ENCODE data around the gene ZBTB7C.

The ZBTB7C gene

DNA sequence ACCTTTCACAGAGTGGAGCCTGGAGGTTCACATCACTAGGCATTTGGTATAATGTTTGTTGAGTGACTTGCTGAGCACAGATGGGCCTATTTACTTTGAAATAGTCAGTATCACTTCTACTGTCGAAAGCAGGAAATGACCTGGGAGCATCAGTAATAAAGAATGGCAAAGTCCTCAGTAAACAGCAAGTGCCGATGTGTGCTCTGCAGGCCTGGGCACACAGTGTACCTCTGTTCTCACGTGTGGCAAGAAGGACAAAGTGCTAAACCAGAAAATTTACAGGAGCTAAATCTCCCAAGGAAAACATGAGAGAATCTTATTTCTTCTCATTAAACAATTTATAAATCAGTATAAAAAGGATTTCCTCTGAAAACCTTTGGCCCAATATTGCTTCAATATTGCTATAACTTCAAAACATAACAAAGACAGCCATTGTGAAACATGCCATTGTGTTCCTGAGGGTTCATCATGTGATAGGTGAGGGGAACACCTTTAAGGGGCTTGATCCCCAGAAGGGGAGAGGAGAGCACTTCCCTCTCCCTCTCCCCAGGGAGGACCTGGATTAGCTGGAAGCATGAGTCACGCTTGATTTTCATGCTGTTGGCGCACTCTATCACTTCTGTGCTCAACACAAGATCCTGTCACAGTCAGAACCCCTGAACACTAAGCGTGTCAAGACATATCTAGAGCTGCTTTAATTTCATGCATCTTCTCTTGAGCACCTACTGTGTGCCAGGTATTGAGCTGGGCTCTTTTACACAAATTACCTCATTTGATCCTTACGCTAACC, 347.2 kb downstream of the ZBTB7C start:
- DNase-seq (ENCODE audit: low read depth in 3 of 3) = no peak

DNA sequence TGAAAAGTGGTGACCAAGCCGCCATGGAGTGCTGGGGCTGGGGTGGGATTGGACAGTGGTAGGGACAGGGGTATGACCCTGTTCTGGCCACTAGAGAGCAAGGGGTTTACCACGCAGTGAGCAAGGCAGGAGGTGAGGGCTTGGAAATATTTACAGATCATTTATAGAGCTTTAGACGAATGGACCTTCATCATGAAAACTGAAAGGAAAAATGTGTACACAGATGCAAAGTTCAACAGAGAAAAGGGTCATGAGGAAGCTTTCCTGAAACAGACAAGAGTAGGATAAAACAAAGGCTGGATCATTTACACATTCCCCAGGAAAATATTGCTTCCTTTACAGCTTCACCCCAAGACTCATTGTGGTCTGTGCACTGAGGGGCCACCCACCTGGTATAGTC, 348.2 kb downstream of the ZBTB7C start:
- no peak for DNase-seq (ENCODE audit: low read depth in 3 of 3)

DNA sequence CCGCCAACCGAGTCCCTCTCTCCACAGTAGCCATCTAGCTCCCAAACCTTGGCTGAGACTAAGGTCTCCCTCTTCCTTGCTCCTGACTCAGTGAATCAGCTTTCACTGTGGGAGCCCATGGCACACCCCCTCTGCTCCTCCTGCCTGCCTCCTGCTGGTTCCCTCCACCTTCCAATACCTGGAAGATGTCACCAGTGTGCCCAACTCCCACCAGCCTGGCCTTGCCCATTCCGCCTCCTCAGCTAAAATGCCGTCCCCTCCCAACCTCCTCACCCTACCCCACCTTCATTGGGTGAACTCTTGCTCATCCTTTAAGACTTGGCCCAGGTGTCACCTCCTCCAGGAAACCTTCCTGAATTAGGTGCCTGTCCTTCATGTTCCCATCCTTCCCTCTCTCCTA, 348.8 kb downstream of the ZBTB7C start:
- DNase-seq (ENCODE audit: low read depth in 3 of 3) = no peak

DNA sequence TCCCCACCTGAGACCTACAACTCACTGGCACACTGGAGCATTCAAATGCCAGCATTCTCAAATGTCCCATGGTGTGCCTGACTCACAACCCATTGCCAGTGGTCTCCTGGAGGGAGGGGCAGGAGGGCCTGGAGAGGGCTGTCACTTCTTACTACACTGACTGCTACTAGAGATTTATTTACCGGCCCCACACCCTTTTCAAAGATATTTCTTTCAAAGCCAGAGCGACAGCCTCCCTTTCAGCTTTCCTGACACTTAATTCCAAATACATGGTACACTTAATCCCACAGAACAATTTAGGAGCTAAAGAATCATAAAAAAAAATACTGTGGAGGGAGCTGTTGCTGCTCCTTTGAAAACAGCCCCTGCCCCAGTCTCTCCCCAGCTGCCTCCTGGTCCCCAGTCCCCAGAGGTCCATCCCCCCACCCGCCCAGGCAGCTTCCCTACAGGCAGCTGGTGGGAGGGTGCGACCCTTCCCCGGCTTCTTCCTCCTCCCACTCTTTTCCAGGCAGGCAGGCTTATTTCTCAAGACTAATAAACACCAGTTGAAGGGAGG, 349.6 kb downstream of the ZBTB7C start:
- no peak for DNase-seq (ENCODE audit: low read depth in 3 of 3)

DNA sequence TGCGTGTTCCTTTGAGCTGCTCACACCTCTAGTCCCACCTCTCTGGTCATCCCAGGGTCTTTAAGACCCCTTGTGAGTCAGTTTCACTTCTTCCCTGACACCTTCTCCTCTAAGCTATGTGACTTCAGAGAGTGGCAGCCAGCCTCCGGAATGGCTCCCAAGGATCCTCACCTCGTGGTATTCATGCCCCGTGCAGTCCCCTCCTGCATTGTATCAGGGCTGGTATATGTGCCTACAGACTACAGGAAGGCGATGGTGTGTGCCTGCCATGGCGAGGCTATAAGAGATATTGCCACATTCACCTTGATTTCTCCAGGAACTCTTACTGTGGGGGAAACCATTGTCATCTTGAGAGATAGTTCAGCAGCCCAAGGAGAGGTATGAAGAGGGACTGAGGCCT, 350.7 kb downstream of the ZBTB7C start:
- DNase-seq (ENCODE audit: low read depth in 3 of 3) = no peak

DNA sequence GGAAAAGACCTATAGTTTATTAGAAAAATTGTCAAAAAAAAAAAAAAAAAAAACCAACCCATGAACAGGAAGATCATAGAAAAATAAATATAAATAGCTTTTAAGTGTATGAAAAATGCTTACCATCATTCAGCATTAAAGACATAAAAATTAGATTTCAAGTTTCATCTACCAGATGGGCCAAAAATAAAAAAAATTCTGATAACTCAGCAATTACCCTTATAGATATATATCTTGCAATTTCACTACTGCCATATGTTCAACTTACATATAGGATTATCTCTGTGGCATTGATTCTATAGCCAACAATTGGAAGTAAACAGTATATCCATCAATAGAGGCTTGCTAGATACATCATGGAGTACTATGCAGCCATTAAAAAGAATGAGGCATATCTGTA, 352.2 kb downstream of the ZBTB7C start:
- no peak for DNase-seq (ENCODE audit: low read depth in 3 of 3)

DNA sequence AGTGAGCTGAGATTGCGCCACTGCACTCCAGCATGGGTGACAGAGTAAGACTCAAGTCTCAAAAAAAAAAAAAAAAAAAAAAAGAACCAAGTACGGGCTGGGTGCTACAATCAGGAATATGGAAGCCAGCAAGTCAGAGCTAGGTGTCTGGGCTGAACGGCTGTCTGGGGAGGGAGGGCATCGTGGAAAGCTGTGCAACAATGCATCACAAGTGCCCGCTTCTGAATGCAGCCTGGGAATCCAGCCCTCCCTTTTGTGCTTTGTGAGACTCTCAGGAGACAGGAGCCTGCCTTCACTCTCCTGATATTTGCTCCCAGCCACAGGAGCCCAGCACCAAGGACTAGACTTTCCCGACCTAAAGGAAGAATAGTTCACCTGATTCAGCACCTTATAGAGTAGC, 353.8 kb downstream of the ZBTB7C start:
- DNase-seq (ENCODE audit: low read depth in 3 of 3) = no peak

DNA sequence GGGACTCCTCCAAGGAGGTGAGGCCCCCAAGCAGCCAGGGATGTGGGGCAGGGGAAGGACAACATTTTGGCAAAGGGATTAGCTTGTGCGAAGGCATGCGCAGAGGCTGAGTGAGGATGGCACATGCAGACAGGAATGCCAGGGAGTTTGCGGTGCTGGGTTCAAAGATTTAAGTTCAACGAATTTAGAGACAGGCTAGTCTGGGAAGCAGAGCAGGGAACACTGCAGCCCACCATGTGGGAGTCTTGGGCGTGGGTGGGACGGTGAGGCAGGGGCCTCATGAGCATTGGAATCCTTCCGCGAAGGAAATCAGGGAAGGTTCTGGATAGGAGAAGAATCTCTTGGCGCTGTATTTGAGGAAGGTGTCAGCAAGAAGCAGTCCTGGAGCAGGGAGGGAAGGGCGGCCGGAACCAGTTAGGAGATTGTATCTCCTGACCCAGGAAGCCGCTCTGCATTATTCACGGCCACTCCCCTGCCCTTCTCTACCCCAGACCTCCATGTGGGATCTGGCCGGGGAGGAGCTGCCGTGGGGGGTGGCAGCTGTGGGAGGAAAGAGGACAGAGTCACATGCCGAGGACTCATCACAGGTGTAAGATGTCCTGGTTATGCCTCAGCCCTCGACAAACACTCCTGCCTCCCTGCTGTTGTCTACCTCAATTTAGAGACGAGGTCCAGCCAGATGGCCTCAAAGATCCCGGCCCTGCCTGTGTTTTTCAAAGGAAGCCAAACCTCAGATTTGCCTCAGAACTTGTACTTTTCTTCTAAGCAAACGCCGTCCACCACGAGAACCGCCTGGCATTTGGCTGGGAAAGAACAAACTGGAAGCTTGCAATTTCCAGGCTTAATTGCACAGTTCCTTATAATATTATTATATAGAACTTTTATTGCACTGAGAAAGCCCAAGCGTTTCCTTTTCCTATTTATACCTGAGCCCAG, 355.0 kb downstream of the ZBTB7C start:
- no peak for DNase-seq (ENCODE audit: low read depth in 3 of 3)

DNA sequence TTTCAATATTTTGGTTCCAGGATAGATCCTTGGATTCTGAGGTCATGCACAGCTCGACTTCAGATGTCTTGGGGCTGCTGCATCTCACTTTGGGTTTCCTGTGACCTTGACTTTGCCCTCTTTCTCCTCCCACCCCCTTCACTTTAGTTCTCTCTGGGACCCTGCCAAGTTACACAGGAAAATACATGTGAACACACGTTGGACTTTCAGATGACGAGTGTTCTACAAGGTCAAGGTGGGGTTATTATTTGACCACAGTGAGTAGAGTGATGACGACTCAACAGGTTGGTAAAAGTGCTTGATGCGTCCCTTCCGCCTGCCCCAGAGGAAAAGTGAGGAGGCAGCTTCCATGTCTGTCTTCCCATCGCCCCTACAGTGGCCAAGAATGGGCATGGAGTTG, 356.3 kb downstream of the ZBTB7C start:
- no peak for DNase-seq (ENCODE audit: low read depth in 3 of 3)

DNA sequence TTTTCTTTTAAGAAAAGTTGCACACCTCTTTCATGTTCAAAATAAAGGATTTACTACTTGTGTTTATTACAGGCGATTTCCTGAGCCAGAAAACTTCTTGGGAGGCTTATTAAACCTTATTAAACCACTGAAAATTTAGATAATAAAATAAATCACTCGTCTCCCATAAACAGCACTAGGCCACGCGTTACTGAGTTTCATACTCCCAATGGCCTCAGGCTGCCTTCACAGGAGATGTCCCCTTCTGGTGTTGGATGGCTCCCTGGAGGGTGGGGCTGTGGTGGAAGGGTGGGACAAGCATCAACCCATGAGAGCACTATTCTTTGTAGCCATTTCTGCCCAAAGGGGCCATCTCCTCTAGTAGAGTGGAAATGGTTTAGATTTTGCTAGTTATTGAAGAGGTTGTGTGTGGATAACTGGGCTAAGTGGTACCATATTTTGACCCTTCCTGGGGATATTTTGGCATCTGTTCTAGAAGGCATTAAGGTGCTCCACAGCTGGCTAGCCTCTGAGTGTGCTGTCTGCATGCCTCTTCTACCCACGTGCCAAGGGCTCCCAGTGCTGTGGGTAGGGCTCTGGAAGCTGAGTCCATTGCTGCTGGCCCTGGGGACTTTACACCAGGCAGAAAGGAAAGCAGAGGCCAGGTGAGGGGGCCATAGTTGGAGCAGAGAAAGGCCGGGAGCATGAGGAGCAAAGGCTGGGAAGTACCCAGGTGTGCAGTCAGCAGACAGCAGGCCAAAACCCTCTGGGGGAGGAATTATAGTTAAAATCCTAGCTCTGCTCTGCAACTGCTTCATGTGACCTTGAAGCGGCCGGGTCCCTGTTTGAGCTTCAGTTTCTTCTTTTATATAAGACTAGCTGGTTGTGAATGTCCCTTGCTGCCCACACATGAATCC, 357.0 kb downstream of the ZBTB7C start:
- DNase-seq (ENCODE audit: low read depth in 3 of 3) = no peak

DNA sequence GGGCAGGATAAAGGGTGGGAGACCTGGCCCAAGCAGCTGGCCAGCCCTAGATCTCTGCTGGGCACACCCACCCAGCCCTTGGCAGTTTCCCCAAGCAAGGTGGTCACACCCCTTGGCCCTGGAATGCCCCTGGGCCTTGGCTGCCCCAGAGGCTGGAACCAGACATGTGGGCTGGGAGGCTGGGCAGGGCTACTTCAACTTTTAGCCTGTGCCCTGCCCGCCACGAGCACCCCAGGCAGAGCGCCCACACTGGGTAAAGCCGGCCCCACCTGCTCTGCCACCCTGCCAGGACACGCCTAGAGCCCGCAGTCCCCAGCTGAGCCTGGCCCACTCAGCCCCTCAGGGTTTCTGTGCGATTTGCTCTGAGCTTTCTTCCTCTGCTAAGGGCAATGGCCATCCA, 359.0 kb downstream of the ZBTB7C start:
- no peak for DNase-seq (ENCODE audit: low read depth in 3 of 3)

DNA sequence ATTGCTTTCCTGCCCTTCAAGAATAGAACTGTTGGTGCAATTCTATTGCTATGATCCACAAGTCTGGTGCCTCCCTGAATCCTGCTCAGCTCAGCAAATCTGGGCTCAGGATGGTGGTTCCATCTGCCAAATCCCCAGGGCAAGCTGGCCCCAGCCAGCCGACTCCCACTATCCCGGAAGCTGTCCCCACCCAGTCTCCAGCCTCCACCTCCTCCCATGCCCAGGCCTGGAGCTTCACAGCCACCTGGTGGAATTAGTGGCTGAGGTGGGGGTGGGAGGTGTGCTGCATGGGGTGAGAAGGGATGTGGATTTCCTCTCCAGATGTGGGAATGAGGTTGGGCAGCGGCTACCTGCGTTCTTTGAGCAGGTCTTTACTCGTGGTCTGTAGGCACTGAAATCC, 359.4 kb downstream of the ZBTB7C start:
- DNase-seq (ENCODE audit: low read depth in 3 of 3) = no peak

DNA sequence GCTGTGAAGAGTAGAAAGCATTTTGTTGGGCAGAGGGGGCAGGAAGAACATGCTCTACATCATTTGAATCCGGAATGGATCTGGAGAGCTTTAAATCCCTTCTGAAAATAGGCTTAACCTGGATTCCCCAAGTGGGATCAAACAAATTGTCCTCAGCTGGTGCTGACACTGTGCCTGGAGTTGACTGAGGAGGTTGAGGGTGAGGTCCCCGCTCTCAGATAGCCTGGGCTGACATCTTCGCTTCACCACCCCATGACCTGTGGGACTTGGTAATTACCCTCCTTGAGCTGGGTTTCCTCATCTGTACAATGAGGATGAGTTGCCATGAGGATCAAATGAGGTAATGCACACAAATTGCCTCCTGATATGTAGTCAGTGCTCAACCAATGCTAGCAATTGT, 360.9 kb downstream of the ZBTB7C start:
- DNase-seq (ENCODE audit: low read depth in 3 of 3) = no peak

DNA sequence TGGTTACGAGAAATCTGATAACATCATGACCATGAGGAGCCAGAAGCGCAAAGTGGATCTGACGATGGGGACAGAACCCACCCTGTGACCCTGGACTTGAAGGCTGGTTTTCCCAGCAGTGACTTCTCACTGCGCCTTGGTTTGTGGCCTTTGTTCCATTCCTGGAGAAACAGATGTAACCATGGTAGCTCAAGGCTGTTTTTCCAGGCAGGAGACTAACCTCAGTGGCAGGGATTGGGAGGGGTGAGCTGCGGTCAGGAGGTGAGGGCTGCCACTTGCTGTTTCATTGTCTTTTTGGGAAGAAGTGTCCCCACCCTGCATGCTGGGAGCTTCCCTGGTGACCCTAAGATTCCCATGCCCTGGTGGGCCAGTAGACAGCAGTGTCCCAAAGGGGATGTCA, 362.3 kb downstream of the ZBTB7C start:
- no peak for DNase-seq (ENCODE audit: low read depth in 3 of 3)

DNA sequence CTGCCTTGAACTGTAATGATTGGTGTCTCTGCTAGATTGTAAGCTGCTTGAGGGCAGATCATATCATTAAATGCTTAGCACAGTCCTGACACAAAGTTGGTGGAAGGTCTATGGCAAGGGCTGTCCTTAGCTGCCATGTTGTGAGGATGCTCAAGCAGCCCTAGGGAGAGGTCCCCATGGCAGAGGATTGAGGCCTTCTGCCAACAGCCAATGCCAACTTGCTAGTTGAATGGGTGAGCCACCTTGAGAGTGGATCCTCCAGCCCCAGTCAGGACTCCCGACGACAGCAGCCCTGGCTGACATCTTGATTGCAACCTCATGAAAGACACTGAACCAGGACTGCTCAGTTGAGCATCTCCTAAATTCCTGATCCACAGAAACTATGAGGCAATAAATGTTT, 363.4 kb downstream of the ZBTB7C start:
- DNase-seq (ENCODE audit: low read depth in 3 of 3) = no peak

DNA sequence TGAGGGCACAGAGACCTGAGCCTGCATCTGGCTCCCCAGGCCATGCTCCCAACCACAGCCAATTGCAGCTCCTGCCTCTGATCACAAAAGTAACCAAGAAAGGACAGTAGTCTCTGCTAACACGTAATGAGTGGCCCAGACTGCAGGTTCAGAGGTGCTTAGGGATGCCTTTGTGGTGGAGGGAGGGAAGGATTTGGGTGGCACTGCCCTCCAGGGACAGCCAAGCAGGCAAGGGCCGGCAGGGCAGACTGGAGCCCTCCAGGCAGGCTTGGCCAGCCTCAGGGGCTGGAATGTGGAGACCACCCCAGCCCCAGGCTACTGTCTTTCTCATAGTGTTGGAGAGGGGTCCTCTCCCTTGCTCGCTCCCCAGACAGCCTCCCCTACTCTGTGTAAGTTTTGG, 364.2 kb downstream of the ZBTB7C start:
- DNase-seq (ENCODE audit: low read depth in 3 of 3) = no peak

DNA sequence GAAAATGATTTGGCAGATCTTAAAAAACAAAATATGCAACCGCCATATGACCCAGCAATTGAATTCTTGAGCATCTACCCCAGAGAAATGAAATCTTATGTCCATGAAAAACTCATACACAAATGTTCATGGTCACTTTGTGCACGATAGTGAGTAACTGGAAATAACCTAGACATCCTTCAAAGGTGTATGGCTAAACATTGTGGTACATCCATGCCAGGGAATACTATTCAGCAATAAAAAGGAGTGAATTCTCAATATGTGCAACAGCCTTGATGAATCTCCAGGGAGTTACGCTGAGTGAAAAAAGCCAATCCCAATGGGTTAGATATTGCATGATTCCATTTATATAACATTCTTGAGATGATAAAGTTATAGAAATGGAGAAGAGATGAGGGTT, 366.0 kb downstream of the ZBTB7C start:
- DNase-seq (ENCODE audit: low read depth in 3 of 3) = no peak

DNA sequence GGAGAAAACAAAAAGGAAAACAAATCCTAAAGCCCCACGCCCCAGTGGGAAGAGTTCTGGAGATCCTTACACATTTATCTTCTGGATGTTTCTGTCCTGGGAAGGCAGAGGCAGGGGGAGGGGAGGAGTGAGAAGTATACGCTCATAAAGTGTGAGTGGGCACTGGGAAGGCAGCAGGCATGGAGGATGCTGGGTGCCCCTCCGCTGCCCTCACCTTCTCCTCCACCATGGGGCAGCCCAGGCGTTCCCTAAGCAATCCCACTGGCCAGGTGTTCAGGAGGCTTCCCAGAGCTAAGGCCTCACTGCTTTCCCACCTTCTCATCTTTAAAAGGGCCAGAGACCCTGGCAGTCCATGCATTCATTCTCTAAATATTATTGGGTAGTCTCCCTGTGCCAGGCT, 366.8 kb downstream of the ZBTB7C start:
- no peak for DNase-seq (ENCODE audit: low read depth in 3 of 3)

DNA sequence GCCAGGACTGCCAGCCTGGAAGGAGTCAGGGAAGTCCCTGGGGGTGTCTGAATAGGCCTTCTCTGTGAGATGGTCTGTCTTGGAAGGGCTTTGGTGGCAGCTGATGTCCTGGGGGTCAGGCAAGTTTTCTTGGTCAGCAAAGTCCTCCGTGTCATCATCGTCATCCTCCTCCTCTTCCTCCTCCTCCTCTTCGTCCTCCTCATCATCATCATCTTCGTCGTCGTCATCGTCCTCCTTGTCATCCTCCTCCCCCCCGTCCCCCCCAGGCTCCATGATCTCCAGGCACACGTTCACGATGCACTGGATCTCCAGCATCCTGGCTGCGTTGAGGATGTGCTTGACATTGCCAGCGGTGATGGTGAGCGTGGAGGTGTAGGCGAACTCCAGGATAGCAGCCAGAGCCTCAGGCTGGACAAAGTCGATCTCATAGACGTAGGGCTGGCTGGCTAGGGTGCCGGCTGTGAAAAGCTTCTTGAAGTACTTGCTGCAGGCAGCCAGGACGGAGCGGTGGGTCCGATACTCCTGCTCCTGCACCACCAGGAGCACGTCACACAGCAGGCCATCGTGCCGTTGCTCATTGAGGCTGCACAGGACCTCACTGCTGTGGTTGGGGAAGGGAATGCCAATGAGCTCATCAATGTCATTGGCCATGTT, 368.6 kb downstream of the ZBTB7C start:
- DNase-seq (ENCODE audit: low read depth in 3 of 3) = no peak

DNA sequence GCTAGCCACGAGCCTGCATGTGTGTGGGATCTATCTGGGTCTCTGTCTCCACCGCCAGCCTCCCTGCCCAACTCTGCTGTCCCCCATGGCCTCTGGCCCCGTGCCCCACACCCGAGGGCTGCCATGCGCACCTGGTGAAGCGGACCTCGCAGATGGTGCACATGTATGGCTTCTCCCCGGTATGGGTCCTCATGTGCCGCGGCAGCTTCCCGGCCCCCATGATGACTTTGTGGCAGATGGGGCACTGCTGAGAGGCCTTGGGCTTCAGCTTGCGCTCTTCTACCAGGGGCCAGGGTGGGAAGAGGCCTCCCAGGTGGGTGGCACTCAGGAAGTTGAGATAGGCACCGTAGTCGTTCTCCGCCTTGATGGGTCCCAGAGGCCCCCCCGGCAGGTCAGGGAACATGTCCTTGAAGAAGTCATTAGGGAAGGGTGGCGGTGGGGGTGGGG, 369.4 kb downstream of the ZBTB7C start:
- DNase-seq (ENCODE audit: low read depth in 3 of 3) = no peak

DNA sequence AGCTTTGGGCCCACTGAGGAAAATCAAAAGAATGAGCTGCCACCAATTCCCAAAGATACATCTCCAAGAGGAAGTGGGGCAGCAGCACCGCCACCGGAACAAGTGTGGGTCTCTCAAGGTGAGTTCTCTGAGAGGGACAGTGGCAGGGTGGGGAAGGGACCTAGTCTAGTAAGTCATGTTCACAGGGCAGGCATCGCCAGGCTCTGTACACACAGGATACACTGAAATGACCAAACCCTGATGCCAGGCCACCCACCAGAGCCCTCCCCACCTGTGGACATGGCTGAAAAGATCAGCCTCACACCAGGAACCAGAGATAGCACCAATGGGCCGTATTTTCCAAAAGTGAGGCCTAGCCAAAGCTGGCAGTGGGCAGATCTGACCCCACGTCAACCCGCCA, 370.5 kb downstream of the ZBTB7C start:
- no peak for DNase-seq (ENCODE audit: low read depth in 3 of 3)

Data from stimulated activated CD4-positive, alpha-beta T cell treated with anti-CD3 and anti-CD28 coated beads, TNF-alpha, amount 100 ng/mL, for 4 hours (primary cell).